HepG2 (cell line): ENCODE data around the gene TAT. TPM values are rescaled to one million over a fixed set of nuclear protein-coding genes. Genes with fewer than 3 reads are reported as not detected.
A peak's percentile ranks its signal among the peaks of the same experiment; 100 is the strongest.

Source experiments
- ATF4 ChIP-seq, 2 experiments: fragments of 450-650 bp in 1 of 2; sonication (generic) in 1 of 2; formaldehyde crosslinking; IDR thresholded peaks; 2 replicates each; pipeline versions ENCODE4 v1.5.0 to v1.8.0; 2020 to 2022; ENCODE audit warnings: mild to moderate bottlenecking in 1 of 2, missing genetic modification reagents in 1 of 2
- BCL6 ChIP-seq: IDR thresholded peaks from 2 replicates; pipeline ENCODE4 v1.6.1; 2016; ENCODE audit warnings: missing genetic modification reagents, missing compliant biosample characterization
- CBFB ChIP-seq: sonication (generic); formaldehyde crosslinking; IDR thresholded peaks from 2 replicates; pipeline ENCODE4 v1.4.0; 2020; ENCODE audit warnings: missing genetic modification reagents
- CEBPG ChIP-seq: IDR thresholded peaks from 2 replicates; pipeline ENCODE4 v1.6.1; 2016
- CENPX ChIP-seq: sonication (generic); formaldehyde crosslinking; IDR thresholded peaks from 2 replicates; pipeline ENCODE4 v1.9.0; 2021; ENCODE audit warnings: mild to moderate bottlenecking, missing genetic modification reagents, moderate library complexity
- CHD2 ChIP-seq: IDR thresholded peaks from 2 replicates; pipeline ENCODE4 v1.6.1; 2011; ENCODE audit warnings: low read depth, low read length, improper control_type of control experiment
- CHD4 ChIP-seq: fragments of 200-600 bp; sonication (generic); IDR thresholded peaks from 2 replicates; pipeline ENCODE4 v1.7.0; 2017; ENCODE audit warnings: mild to moderate bottlenecking, low read length, borderline replicate concordance
- ELF3 ChIP-seq: IDR thresholded peaks from 2 replicates; pipeline ENCODE4 v1.6.1; 2016; ENCODE audit warnings: missing genetic modification reagents, missing compliant biosample characterization
- EP300 ChIP-seq, 3 experiments: sonication (generic) in 1 of 3; formaldehyde crosslinking in 1 of 3; IDR thresholded peaks; 2 replicates each; pipeline versions ENCODE4 v1.5.1 to v1.6.1; 2011 to 2020; ENCODE audit warnings: low read depth in 2 of 3, low read length in 2 of 3, borderline replicate concordance in 1 of 3, improper control_type of control experiment in 1 of 3, mild to moderate bottlenecking in 1 of 3, missing genetic modification reagents in 1 of 3, moderate library complexity in 1 of 3
- HMGA1 ChIP-seq: sonication (generic); formaldehyde crosslinking; conservative IDR thresholded peaks from 2 replicates; pipeline ENCODE4 v1.4.0; 2020; ENCODE audit warnings: missing genetic modification reagents
- HNF4G ChIP-seq, 2 experiments: sonication (generic) in 1 of 2; formaldehyde crosslinking in 1 of 2; IDR thresholded peaks; 2 replicates each; pipeline versions ENCODE4 v1.4.0 to v1.6.1; 2011 to 2020; ENCODE audit warnings: borderline replicate concordance in 2 of 2, low read depth in 2 of 2, mild to moderate bottlenecking in 2 of 2, low read length in 1 of 2, missing genetic modification reagents in 1 of 2, moderate library complexity in 1 of 2
- IRX3 ChIP-seq: sonication (generic); formaldehyde crosslinking; IDR thresholded peaks from 2 replicates; pipeline ENCODE4 v1.8.1; 2023; ENCODE audit warnings: mild to moderate bottlenecking, low read depth, missing genetic modification reagents, borderline replicate concordance
- KAT2B ChIP-seq: fragments of 150-350 bp; IDR thresholded peaks from 2 replicates; pipeline ENCODE4 v1.6.1; 2014; ENCODE audit warnings: low read depth, low read length, borderline replicate concordance
- NFE2 ChIP-seq: sonication (generic); formaldehyde crosslinking; IDR thresholded peaks from 2 replicates; pipeline ENCODE4 v1.4.0; 2020; ENCODE audit warnings: missing genetic modification reagents
- NFRKB ChIP-seq: fragments of 450-650 bp; IDR thresholded peaks from 2 replicates; pipeline ENCODE4 v1.6.1; 2017
- NR2F1 ChIP-seq, 2 experiments: fragments of 450-650 bp in 1 of 2; formaldehyde crosslinking in 1 of 2; IDR thresholded peaks; 2 replicates each; pipeline versions ENCODE4 v1.5.0 to v1.6.1; 2016 to 2020; ENCODE audit warnings: mild to moderate bottlenecking in 1 of 2, missing compliant biosample characterization in 1 of 2, missing genetic modification reagents in 1 of 2, moderate library complexity in 1 of 2
- PAWR ChIP-seq: sonication (generic); formaldehyde crosslinking; IDR thresholded peaks from 2 replicates; pipeline ENCODE4 v1.4.0; 2020; ENCODE audit warnings: missing genetic modification reagents, mild to moderate bottlenecking, borderline replicate concordance
- PREB ChIP-seq: sonication (generic); formaldehyde crosslinking; IDR thresholded peaks from 2 replicates; pipeline ENCODE4 v1.4.0; 2020; ENCODE audit warnings: missing genetic modification reagents
- SIX4 ChIP-seq: sonication (generic); formaldehyde crosslinking; IDR thresholded peaks from 2 replicates; pipeline ENCODE4 v1.4.0; 2020; ENCODE audit warnings: missing genetic modification reagents
- ZBTB7A ChIP-seq: sonication (generic); formaldehyde crosslinking; IDR thresholded peaks from 2 replicates; pipeline ENCODE4 v1.8.0; 2022; ENCODE audit warnings: mild to moderate bottlenecking, missing genetic modification reagents
- ZFP82 ChIP-seq: sonication (generic); formaldehyde crosslinking; IDR thresholded peaks from 2 replicates; pipeline ENCODE4 v1.5.1; 2020; ENCODE audit warnings: mild to moderate bottlenecking, missing genetic modification reagents, borderline replicate concordance
- ZNF10 ChIP-seq: sonication (generic); formaldehyde crosslinking; IDR thresholded peaks from 2 replicates; pipeline ENCODE4 v1.4.0; 2020; ENCODE audit warnings: mild to moderate bottlenecking, low read depth, missing genetic modification reagents, borderline replicate concordance
- ZNF232 ChIP-seq: sonication (generic); formaldehyde crosslinking; IDR thresholded peaks from 2 replicates; pipeline ENCODE4 v1.4.0; 2020; ENCODE audit warnings: missing genetic modification reagents, borderline replicate concordance
- ZNF562 ChIP-seq: sonication (generic); formaldehyde crosslinking; IDR thresholded peaks from 2 replicates; pipeline ENCODE4 v1.8.0; 2022; ENCODE audit warnings: missing genetic modification reagents, borderline replicate concordance
- ZNF652 ChIP-seq: IDR thresholded peaks from 2 replicates; pipeline ENCODE4 v1.6.1; 2016; ENCODE audit warnings: low read depth, borderline replicate concordance
- polyA plus RNA-seq, 8 experiments: library from polyadenylated mRNA; depleted of rRNA in 3 of 8; stranded (reverse) in 7 of 8; unstranded in 1 of 8; fragments of >200 nt; fragmentation: Illumina TruSeq in 4 of 8; extraction: Trizol in 4 of 8; gene quantifications; 2 replicates each; pipeline versions ENCODE4 v1.2.1 to v1.2.3, GENCODE V29; 2011 to 2016; ENCODE audit warnings: low read depth in 4 of 8, missing spikeins in 1 of 8, mixed read lengths in 1 of 8; ENCODE audit not compliant: insufficient read depth in 1 of 8
- total RNA-seq, 5 experiments: library from RNA; depleted of rRNA; stranded (reverse); fragments of >200 nt; fragmentation: Illumina TruSeq; extraction: Trizol; gene quantifications; 2 replicates each; pipeline ENCODE4 v1.2.3, GENCODE V29; 2016; ENCODE audit warnings: low read depth in 1 of 5
- TF ChIP-seq, protein P1 (sequence below): sonication (generic); formaldehyde crosslinking; IDR thresholded peaks from 2 replicates; pipeline ENCODE4 v1.4.0; 2020; ENCODE audit warnings: missing genetic modification reagents, mild to moderate bottlenecking, borderline replicate concordance
- TF ChIP-seq, protein P2 (sequence below): sonication (generic); formaldehyde crosslinking; IDR thresholded peaks from 2 replicates; pipeline ENCODE4 v1.4.0; 2020; ENCODE audit warnings: mild to moderate bottlenecking, missing genetic modification reagents

The TAT gene
- total and polyA plus RNA-seq, 2 of the 13 experiments (the other 11 are each of a cell fraction or from before 2014, with no cell fraction given): 1.6 to 5.8 TPM

GRCh38 chr16:71557954-71558582 lies 18.8 kb downstream of the TAT start (continued):
- TF ChIP-seq, protein P1, sequence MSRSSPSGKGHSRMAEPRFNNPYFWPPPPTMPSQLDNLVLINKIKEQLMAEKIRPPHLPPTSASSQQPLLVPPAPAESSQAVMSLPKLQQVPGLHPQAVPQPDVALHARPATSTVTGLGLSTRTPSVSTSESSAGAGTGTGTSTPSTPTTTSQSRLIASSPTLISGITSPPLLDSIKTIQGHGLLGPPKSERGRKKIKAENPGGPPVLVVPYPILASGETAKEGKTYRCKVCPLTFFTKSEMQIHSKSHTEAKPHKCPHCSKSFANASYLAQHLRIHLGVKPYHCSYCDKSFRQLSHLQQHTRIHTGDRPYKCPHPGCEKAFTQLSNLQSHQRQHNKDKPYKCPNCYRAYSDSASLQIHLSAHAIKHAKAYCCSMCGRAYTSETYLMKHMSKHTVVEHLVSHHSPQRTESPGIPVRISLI (CRISPR knock-in tag): no peak
- TF ChIP-seq PREB (no peak), ZBTB7A (CRISPR knock-in tag) (no peak), IRX3 (CRISPR knock-in tag) (no peak), HMGA1 (CRISPR knock-in tag) (no peak), CENPX (no peak), NR2F1 (CRISPR knock-in tag; IDR thresholded peaks at IDR 0.05) (peak in 1 of 2 experiments; percentile 35; a peak in 1 of 4 replicates), BCL6 (CRISPR knock-in tag) (peak; percentile 21; the same call in 1 of the 2 replicates), NFE2 (CRISPR knock-in tag) (no peak), ELF3 (CRISPR knock-in tag) (no peak), HNF4G (IDR thresholded peaks at IDR 0.05; ENCODE audit: borderline replicate concordance, low read depth, low read length) (peak; percentile 56), HNF4G (CRISPR knock-in tag; IDR thresholded peaks at IDR 0.05; ENCODE audit: borderline replicate concordance, low read depth) (no peak), NFRKB (no peak), ZNF652 (CRISPR knock-in tag) (no peak), CHD4 (no peak), KAT2B (no peak), CHD2 (no peak), ATF4 (CRISPR knock-in tag; IDR thresholded peaks at IDR 0.05) (no peak), PAWR (CRISPR knock-in tag) (no peak), CBFB (CRISPR knock-in tag) (no peak), ZNF10 (no peak), ZFP82 (CRISPR knock-in tag) (no peak), SIX4 (CRISPR knock-in tag) (no peak), ZNF562 (no peak), ZNF232 (no peak), CEBPG (CRISPR knock-in tag) (peak; percentile 59), EP300 (IDR thresholded peaks at IDR 0.05; ENCODE audit: low read depth in 2 of 2, low read length in 2 of 2) (peak in 1 of 2 experiments; percentile 65; a peak in 1 of 4 replicates), EP300 (CRISPR knock-in tag; IDR thresholded peaks at IDR 0.05; ENCODE audit: borderline replicate concordance) (no peak)
- TF ChIP-seq, protein P2, sequence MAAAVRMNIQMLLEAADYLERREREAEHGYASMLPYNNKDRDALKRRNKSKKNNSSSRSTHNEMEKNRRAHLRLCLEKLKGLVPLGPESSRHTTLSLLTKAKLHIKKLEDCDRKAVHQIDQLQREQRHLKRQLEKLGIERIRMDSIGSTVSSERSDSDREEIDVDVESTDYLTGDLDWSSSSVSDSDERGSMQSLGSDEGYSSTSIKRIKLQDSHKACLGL (CRISPR knock-in tag): no peak
